Natural killer cell treated with Interleukin-12 subunit alpha and Interleukin-12 subunit beta and Interleukin-15 and Interleukin-18, amount 100 ng/mL, for 72 hours (primary cell): Measurements from ENCODE around the gene NONO. TPM values are rescaled to one million over a fixed set of nuclear protein-coding genes. Genes with fewer than 3 reads are reported as not detected.

Experiments used
- ATAC-seq, 2 donors: fragments of 150-1000 bp; cut with Tn5 transposase in 1 of 2; sonication (Bioruptor Pico), chemical (Tn5 transposase) in 1 of 2; 2 replicates each; pipeline ENCODE4 v1.10.0; 2021
- DNase-seq: peaks from one replicate; pipeline ENCODE4 v3.0.0; 2022; ENCODE audit warnings: low spot score
- H3K27ac Mint-ChIP-seq, 2 donors: 1 replicate in 1 of 2; 2 replicates in 1 of 2; pipeline ENCODE4 v1.8.0; 2022; ENCODE audit warnings: mixed read lengths in 2 of 2, mild to moderate bottlenecking in 1 of 2, moderate library complexity in 1 of 2
- H3K27me3 Mint-ChIP-seq, 2 donors: 1 replicate in 1 of 2; 2 replicates in 1 of 2; pipeline ENCODE4 v1.8.0; 2022; ENCODE audit warnings: mixed read lengths in 2 of 2
- H3K36me3 Mint-ChIP-seq: one replicate; pipeline ENCODE4 v1.8.0; 2022; ENCODE audit warnings: mixed read lengths
- H3K4me1 Mint-ChIP-seq, 2 donors: 1 replicate in 1 of 2; 2 replicates in 1 of 2; pipeline ENCODE4 v1.8.0; 2022; ENCODE audit warnings: low read depth in 2 of 2, mixed read lengths in 2 of 2, mild to moderate bottlenecking in 1 of 2
- H3K4me3 Mint-ChIP-seq: one replicate; pipeline ENCODE4 v1.8.0; 2022; ENCODE audit warnings: mixed read lengths
- H3K9me3 Mint-ChIP-seq: 2 replicates; pipeline ENCODE4 v1.8.0; 2022; ENCODE audit warnings: mixed read lengths
- total RNA-seq, 2 donors: library from RNA; stranded (reverse); gene quantifications; one replicate each; pipeline ENCODE4 v1.2.3, GENCODE V29; 2022

NONO gene, protein sequence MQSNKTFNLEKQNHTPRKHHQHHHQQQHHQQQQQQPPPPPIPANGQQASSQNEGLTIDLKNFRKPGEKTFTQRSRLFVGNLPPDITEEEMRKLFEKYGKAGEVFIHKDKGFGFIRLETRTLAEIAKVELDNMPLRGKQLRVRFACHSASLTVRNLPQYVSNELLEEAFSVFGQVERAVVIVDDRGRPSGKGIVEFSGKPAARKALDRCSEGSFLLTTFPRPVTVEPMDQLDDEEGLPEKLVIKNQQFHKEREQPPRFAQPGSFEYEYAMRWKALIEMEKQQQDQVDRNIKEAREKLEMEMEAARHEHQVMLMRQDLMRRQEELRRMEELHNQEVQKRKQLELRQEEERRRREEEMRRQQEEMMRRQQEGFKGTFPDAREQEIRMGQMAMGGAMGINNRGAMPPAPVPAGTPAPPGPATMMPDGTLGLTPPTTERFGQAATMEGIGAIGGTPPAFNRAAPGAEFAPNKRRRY
- total RNA-seq: 100 to 1,000 TPM; 403 to 406 TPM

DNA sequence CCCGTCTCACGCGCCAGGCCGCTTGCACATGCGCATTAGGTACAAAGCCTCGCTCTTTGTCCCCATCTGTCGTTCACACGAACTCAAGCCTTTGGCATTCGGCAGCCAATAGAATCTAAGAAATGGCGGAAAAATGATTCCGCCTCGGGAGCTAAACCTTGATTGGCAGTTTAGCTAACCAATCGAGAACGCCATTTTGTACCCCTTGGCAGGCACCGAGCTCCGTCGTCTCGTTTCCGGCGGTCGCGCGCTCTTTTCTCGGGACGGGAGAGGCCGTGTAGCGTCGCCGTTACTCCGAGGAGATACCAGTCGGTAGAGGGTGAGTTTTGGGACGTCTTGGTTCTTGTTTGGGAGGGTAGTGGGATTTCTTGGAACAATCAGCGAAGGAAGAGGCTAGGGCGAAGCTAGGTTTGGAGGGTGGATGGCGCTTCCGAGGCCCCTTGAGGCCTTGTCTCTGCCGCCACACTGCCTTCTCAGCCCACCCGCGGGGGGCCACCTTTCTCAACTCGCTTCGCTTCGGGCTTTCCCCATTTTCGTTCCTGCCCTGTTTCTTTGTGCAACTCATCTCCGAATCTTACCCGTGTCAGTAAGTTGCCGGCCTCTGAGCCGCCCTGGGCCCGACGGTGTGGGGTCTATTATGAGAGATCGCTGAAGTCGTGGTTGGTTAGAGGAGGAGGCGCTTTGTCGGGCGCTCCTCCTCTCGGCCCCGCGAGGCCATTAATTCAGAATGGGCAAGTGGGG is at the start of gene NONO:
TSS of gene NONO (plus strand) at position 233 of the 741 bp plus-strand sequence. CDS start 7,003 bp downstream, outside the sequence.
- Mint-ChIP-seq H3K27ac (peak within 1 kb of the TSS; percentile 97 to 99), H3K9me3 (no peaks in the 10 kb centered on the region), H3K4me3 (peak within 1 kb of the TSS; percentile 95), H3K27me3 (peaks cover 7 to 8% of the 10 kb centered on the region in 2 donors), H3K36me3 (peaks cover 4% of the 10 kb centered on the region), H3K4me1 (peaks cover 6 to 14% of the 10 kb centered on the region in 2 donors)
- DNase-seq (peak; percentile 94), ATAC-seq (peak; percentile 94 to 96)

DNA sequence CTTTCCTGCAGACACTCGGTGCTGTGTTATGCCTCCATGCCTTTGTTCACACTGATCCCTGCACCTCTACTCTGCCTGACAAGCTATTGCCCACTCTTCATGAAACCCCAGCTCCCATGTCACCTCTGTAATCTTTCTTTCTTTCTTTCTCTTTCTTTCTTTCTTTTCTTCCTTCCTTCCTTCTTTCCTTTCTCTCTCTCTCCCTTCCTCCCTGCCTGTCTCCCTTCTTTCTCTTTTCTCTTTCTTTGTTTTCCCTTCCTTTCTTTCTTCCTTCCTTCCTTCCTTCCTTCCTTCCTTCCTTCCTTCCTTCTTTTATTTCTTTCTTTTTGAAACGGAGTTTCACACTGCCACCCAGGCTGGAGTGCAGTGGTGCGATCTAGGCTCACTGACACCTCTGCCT is 48.0 kb upstream of the NONO start:
- peaks cover 7% of the 10 kb centered on the region for H3K36me3 Mint-ChIP-seq
- no peak for ATAC-seq

DNA sequence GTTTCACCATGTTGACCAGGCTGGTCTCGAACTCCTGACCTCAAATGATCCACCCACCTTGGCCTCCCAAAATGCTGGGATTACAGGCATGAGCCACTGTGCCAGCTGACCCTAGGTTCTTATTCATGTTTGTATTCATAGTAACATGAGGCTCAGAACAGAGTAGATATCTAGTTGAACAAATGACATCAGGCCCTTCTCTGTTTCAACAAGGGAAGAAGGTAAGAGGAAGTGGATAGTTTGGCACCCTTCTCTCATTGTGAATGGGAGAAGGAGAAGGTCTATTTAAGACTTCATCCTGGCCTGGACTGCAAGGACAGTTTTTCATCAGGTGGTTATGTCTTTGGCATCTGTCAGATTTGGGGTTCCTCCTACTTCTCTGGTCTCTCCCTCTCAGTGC is 46.6 kb upstream of the NONO start:
- peaks cover 3 to 12% of the 10 kb centered on the region in 2 donors for H3K4me1 Mint-ChIP-seq
- H3K27ac Mint-ChIP-seq: no peak overlapping the region
- no peak for ATAC-seq
- H3K27me3 Mint-ChIP-seq: peaks cover 0 to 7% of the 10 kb centered on the region in 2 donors
- H3K9me3 Mint-ChIP-seq: no peaks in the 10 kb centered on the region
- H3K4me3 Mint-ChIP-seq: no peak overlapping the region
- H3K36me3 Mint-ChIP-seq: peaks cover 8% of the 10 kb centered on the region
- DNase-seq: no peak

More for the DNA sequence above, 48.0 kb upstream of the NONO start:
- no peak overlapping the region for H3K27ac Mint-ChIP-seq
- peaks cover 3 to 12% of the 10 kb centered on the region in 2 donors for H3K4me1 Mint-ChIP-seq
- no peak for DNase-seq
- no peak overlapping the region for H3K4me3 Mint-ChIP-seq
- no peaks in the 10 kb centered on the region for H3K9me3 Mint-ChIP-seq
- H3K27me3 Mint-ChIP-seq: peaks cover 0 to 7% of the 10 kb centered on the region in 2 donors

DNA sequence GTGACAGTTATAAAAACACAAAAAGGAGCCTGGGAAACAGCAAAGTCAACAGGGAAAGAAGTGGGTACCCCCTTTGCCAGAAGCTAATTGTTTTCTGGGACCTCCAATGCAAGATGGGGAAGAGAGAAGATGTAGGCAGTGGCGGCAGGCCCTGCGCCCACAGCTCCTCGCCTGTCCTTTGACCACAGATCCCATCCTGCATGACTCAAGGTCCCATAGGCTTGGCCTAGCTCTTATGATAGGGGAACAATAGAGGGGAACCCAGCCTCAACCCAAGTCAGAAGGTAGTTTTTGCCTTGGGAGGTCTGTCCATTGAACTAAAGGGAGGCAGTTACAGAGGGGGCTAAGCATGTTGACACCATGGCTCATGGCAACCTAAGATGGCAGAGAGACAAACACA is 43.7 kb upstream of the NONO start:
- Mint-ChIP-seq H3K36me3 (peaks cover 8% of the 10 kb centered on the region), H3K4me3 (no peak overlapping the region), H3K4me1 (peaks cover 3 to 4% of the 10 kb centered on the region in 2 donors), H3K27ac (no peak overlapping the region), H3K27me3 (peaks cover 0 to 7% of the 10 kb centered on the region in 2 donors), H3K9me3 (no peaks in the 10 kb centered on the region)
- DNase-seq (no peak), ATAC-seq (no peak)

DNA sequence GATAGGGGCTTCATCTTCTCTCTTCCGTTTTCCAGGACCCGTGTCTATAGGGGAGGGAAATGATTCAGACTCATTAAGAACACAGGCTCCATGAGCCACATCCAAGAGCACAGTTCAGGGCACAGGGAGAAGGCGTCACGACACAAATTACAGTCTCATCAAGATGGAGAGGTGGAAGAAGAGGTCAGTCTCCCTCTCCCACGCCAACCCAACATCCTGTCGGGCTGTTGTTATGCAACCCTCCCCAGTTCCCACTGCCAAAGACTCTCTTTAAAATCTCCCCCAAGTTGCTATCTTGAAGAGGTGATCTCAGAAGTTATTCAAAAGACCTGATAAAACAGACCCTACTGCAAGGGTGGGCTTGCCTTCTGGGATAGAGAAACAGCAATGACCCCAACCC is 42.1 kb upstream of the NONO start:
- Mint-ChIP-seq H3K4me3 (no peak overlapping the region), H3K27ac (no peak overlapping the region), H3K9me3 (no peaks in the 10 kb centered on the region), H3K36me3 (peaks cover 13% of the 10 kb centered on the region), H3K27me3 (peaks cover 0 to 2% of the 10 kb centered on the region in 2 donors), H3K4me1 (no peaks in the 10 kb centered on the region)
- ATAC-seq (no peak), DNase-seq (no peak)

DNA sequence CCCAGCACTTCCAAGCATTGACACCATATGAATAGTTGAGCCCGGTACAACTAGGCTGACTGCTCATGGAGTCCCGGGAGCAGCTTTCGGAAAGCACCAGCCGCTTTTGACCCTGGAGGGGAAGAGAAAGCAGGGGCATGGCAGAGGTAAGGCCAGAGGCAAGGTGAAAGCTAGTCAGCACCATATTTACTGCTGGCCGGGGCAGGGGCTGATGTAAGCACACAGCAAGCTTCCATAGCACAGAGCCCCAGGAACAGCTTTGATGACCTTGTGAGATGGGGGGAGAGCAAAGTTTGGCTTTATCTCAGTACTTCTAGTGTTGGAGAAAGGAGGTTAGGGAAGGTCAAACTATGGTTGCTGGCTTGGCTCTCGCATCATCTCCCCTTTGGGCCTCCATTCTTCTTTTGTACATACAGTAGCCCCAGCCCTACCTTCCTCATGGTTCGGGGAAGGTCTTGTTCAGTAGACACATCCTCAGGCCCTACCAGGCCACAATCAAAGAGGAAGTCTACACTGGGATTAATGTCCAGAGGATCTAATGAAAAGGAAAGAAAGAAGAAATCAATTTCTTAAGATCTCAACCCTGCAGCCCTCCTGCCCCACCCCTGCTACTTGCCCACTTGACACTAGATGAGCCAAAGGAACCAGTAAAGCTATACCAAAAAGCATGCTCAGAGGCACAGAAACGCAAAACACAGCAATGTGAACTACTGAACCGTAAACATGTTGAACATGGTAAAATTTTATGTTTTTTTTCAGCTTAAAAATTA is 38.9 kb upstream of the NONO start:
- H3K4me3 Mint-ChIP-seq: no peak overlapping the region
- no peak for ATAC-seq
- no peaks in the 10 kb centered on the region for H3K27me3 Mint-ChIP-seq
- H3K4me1 Mint-ChIP-seq: no peaks in the 10 kb centered on the region
- no peak for DNase-seq
- no peaks in the 10 kb centered on the region for H3K9me3 Mint-ChIP-seq
- peaks cover 13% of the 10 kb centered on the region for H3K36me3 Mint-ChIP-seq
- H3K27ac Mint-ChIP-seq: no peak overlapping the region

DNA sequence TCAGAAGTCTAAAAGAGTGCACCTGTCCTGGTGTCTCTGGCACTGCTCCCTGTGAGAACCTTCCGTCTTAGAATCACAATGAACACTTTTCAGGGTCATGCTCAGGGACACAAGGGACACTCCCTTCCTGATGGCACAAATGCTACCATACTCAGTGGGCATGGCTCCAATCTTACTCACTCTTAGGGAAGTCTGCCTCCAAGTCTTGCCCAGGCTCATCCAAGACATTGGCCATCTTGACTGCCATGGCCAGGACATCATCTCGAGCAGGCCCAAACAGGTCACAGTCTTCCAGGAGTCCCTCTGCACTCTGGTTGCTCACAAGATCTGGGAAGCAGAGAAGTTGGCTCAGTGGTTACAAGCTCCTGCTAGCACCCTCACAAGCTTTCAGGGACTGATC is 38.3 kb upstream of the NONO start:
- Mint-ChIP-seq H3K36me3 (peaks cover 10% of the 10 kb centered on the region), H3K4me1 (no peaks in the 10 kb centered on the region), H3K4me3 (no peak overlapping the region), H3K9me3 (no peaks in the 10 kb centered on the region), H3K27me3 (no peaks in the 10 kb centered on the region), H3K27ac (no peak overlapping the region)
- DNase-seq: no peak
- ATAC-seq: no peak

DNA sequence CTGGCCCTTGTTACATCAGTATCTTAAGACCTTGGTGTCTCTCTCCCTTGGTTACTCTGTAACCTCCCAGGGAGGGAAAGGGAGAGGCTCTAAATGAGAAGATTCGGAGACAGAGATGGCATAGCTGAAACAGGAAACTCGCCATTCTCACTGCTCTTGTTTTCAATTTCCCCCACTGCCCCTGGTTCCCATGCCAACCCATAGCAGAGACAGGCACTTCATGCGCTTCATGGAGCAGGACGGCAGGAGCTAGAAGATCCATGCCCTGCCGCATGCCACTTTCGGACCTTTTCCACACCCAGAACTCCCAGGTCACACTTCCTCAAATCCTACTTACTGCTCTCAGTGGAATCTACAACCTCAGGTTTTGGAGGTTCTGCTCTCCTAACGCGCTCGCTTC is 32.6 kb upstream of the NONO start:
- Mint-ChIP-seq H3K27ac (no peak overlapping the region), H3K27me3 (peaks cover 0 to 3% of the 10 kb centered on the region in 2 donors), H3K36me3 (no peaks in the 10 kb centered on the region), H3K4me1 (peaks cover 13 to 15% of the 10 kb centered on the region in 2 donors), H3K9me3 (no peaks in the 10 kb centered on the region), H3K4me3 (no peak overlapping the region)
- ATAC-seq (no peak), DNase-seq (no peak)

DNA sequence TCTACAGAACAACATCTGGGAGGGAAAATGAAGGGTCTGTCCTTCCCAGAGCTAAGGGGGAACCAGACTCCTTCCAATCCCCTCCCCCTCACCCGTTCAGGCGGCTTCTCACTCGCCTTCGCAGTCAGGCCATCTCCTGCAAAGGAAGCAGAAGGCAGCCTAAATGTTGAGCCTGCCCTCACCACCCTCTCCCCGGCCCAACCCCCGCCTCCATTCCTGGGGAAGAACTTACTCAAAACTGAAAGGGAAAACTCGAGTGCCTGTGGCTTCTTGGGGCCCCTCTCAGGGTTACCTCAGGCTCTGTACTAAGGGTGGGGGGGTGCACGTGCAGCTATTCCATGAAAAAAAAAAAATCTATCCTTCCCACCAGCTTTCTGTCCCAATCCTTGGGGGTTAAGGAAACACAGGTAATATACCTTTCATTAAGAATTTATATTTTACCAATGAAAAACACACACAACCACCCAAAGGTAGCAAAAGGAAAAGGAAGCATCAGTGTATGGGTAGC is 31.9 kb upstream of the NONO start:
- H3K4me1 Mint-ChIP-seq: peaks cover 14 to 17% of the 10 kb centered on the region in 2 donors
- H3K36me3 Mint-ChIP-seq: no peaks in the 10 kb centered on the region
- no peaks in the 10 kb centered on the region for H3K9me3 Mint-ChIP-seq
- H3K27ac Mint-ChIP-seq: peak overlapping the region in 1 of 2 donors; percentile 45
- no peak for DNase-seq
- no peak for ATAC-seq
- H3K27me3 Mint-ChIP-seq: peaks cover 0 to 3% of the 10 kb centered on the region in 2 donors
- H3K4me3 Mint-ChIP-seq: peak overlapping the region; percentile 36

DNA sequence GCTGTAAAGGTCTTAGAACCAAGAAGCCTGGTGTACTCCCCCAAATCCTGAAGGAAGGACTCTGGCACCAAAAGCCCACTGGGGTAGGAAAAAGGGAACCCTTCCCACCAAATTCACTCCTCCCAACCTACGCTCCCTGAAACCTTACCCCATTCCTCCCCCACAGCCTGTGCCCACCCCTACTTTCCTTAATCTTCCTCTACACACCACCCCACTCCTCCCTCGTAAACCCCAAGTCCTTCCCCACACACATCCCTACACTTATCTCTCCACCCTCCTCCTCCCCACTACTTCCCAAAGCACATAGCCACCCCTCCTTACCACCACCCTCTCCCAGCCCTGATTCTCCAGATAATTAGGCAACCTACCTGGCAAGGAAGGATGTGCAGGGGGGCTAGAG is 31.2 kb upstream of the NONO start:
- Mint-ChIP-seq H3K27ac (peak overlapping the region in 1 of 2 donors; percentile 45), H3K36me3 (no peaks in the 10 kb centered on the region), H3K4me3 (peak overlapping the region; percentile 36), H3K27me3 (peaks cover 0 to 3% of the 10 kb centered on the region in 2 donors), H3K9me3 (no peaks in the 10 kb centered on the region), H3K4me1 (peaks cover 14 to 17% of the 10 kb centered on the region in 2 donors)
- DNase-seq (no peak), ATAC-seq (no peak)

DNA sequence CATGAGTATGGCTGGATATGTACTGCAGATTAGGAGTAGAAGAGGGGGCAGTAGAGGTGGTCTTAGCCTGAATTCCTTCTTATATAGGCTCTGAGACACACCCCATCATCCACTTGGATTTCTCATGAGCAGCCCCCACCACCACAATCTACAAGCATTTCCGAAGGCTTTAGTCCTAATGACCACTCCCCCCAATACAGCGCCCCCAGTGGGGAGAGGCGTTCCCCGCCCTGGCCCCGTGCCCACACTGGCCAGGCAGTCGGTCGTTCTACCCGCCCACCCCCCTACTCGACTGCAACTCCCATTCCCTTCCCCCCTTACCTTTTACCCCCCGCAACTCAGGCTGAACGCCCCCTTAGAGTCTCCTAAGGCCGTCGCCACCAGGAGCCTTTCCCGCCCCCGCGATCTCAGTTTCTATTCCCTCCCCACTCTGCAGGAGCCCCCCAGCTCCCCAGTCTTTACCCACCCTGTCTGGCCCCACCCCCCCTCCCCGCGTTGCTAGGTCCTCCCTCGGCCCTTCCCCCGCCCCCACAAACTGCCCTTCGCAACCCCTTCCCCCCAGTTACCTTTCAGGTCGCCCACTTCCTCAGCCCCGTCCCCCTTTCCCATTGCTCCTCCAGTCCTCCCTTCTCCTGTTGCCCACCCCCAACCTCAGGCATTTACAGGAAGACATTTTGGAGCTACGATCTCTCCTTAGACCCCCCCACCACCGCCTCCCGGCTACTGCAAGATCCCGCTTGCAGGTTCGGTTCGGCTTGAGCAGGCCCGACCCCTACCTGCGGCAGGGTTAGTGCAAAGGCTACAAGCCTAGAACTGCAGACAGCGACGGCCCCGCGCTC is 30.0 kb upstream of the NONO start:
- Mint-ChIP-seq H3K27ac (peak overlapping the region; percentile 79 to 85), H3K4me1 (peaks cover 14 to 17% of the 10 kb centered on the region in 2 donors), H3K9me3 (no peaks in the 10 kb centered on the region), H3K27me3 (peaks cover 0 to 3% of the 10 kb centered on the region in 2 donors), H3K36me3 (no peaks in the 10 kb centered on the region), H3K4me3 (peak overlapping the region; percentile 94)
- ATAC-seq (no peak), DNase-seq (no peak)

DNA sequence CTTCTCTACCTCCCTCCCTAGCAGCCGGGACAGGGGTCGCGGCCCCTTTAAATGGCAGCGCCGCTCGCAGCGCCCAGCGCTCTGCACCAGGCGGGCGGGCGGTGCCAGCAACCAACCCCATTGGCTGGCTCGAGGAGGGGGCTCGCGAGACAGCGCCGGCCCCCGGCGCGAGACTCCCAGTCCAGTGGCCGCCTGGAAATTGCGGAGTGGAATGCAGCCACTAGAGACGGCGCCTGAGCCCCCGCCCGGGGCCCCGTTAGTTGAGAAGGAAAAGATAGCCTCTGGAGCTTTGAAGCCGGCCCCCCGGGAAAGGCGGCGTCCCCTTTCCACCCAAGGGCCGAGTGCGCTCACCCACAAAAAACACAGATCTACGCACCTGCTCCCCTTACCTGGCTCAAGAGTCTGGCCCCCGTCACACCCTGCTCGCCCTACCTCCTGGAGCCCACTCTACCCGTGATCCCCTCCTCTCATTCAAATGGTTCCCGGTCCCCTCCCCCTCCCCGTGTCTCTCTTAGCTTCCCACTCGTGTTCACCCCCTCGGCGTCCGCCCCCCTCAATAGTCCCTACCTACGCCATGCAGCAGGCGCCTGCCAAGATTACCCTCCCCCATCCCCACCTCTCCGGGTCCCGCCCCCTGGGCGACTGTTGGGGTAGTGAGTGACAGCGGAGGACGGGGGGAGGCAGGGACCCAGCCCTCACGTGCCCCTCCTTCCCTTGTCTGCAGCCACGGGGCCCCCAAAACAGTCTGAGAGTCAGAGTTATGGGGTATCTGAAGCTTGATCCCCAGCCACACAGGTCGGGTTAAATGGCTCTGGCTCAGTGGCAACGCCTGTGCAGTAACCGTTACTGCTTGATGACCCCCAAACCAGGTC is 29.1 kb upstream of the NONO start, which contains the start of gene ZMYM3:
TSS of gene ZMYM3 (minus strand) at position 49 of the 872 bp plus-strand sequence. CDS start 885 bp downstream, outside the sequence.
- Mint-ChIP-seq H3K27me3 (peaks cover 0 to 3% of the 10 kb centered on the region in 2 donors), H3K9me3 (no peaks in the 10 kb centered on the region), H3K36me3 (no peaks in the 10 kb centered on the region), H3K4me1 (peaks cover 14 to 17% of the 10 kb centered on the region in 2 donors), H3K27ac (peak within 1 kb of the TSS; percentile 79 to 85), H3K4me3 (peak within 1 kb of the TSS; percentile 94)
- peak; percentile 85 for DNase-seq
- peak; percentile 95 for ATAC-seq
